Omental fat pad (tissue), 4 donors: ENCODE results near the gene ERCC3. TPM values are rescaled to one million over a fixed set of nuclear protein-coding genes. Genes with fewer than 3 reads are reported as not detected.

Source experiments
- ATAC-seq: fragments of 150-250 bp; one replicate; pipeline ENCODE4 v1.9.1; 2016; ENCODE audit warnings: mild to moderate bottlenecking, moderate library complexity; ENCODE audit not compliant: low FRiP score
- DNase-seq: peaks from one replicate; pipeline ENCODE4 v3.0.0-alpha.2; 2019; ENCODE audit warnings: low spot score
- total RNA-seq, 4 donors: library from RNA; depleted of rRNA; stranded (reverse); fragments of >200 nt; gene quantifications; one replicate each; pipeline ENCODE4 v1.1.0, GENCODE V29; 2016
- TF ChIP-seq, protein P1 (sequence below), 3 donors: fragments of 450-650 bp; IDR thresholded peaks; one replicate each; pipeline ENCODE4 v1.5.1; 2016 to 2017; ENCODE audit warnings: antibody characterized with exemption in 3 of 3, mild to moderate bottlenecking in 3 of 3, moderate library complexity in 2 of 3

Gene ERCC3
- total RNA-seq, 4 donors from 2014 or later, result 27.7 to 58.8 (median 37.5) TPM

DNA sequence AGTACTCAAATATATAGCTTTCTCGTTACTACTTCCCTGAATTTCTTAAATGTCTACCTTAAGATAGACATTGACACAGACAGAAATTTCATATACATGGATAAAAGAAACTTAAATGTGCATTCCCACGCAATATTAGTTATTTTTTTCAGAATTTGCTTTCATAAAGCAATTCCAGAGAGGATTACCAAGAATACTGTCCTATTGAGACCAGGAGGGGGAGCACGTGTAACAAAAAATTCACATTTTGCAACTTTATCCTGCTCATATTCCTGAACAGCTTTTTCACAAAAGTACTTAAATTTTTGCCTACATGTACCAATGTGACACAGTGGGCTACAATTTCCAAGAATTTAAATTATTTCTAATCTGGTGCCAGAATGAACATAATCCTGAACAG, 30.7 kb upstream of the ERCC3 start:
- TF ChIP-seq, protein P1, sequence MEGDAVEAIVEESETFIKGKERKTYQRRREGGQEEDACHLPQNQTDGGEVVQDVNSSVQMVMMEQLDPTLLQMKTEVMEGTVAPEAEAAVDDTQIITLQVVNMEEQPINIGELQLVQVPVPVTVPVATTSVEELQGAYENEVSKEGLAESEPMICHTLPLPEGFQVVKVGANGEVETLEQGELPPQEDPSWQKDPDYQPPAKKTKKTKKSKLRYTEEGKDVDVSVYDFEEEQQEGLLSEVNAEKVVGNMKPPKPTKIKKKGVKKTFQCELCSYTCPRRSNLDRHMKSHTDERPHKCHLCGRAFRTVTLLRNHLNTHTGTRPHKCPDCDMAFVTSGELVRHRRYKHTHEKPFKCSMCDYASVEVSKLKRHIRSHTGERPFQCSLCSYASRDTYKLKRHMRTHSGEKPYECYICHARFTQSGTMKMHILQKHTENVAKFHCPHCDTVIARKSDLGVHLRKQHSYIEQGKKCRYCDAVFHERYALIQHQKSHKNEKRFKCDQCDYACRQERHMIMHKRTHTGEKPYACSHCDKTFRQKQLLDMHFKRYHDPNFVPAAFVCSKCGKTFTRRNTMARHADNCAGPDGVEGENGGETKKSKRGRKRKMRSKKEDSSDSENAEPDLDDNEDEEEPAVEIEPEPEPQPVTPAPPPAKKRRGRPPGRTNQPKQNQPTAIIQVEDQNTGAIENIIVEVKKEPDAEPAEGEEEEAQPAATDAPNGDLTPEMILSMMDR (IDR thresholded peaks at IDR 0.05), result peak in 1 of 3 donors; percentile 13
- DNase-seq, result no peak
- ATAC-seq, result peak; percentile 66

DNA sequence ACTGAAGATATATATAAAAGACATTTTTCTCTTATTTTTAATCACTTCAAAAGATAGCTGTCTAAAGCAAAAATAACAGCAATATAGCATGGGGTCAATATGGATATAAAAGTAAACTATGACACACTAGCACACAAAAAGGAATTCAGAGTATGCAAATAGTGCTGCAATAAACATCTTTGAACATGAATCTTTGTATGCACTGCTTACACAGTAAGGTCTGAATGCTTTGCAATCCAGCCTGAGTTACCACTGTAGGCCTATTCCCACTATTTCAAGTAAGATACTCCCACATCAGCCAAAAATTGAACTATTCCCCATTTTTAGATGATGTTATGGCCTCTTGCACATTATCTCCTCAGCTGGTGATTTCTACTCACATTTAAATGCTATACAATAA, 27.4 kb upstream of the ERCC3 start:
- no peak for ATAC-seq
- no peak for DNase-seq
- TF ChIP-seq, protein P1 (IDR thresholded peaks at IDR 0.05), result no peak

DNA sequence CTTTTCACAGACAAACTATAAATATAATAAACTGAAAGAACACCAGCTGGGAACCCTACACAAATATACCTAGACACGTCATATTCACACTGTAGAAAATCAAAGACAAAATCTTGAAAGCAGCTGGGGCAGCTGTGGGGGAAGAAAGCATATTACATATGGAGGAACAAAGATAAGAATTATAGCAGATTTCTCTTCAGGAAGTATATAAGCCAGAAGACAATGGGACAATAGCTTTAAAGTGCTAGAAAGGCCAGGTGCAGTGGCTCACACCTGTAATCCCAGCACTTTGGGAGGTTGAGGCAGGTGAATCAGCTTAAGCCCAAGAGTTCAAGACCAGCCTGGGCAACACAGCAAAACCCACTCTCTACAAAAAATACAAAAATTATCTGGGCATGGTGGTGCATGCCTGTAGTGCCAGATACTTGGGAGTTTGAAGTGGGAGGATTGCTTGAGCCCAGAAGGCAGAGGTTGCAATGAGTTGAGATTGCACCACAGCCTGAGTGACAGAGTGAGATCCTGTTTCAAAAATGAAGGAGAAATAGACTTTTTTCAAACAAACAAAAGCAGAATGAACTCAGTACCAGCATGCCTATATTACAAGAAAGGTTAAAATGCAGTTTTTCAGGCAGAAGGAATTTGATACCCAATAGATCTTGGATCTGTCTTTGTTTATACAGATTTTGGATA, 26.8 kb upstream of the ERCC3 start:
- no peak for DNase-seq
- TF ChIP-seq, protein P1 (IDR thresholded peaks at IDR 0.05), result no peak
- ATAC-seq, result no peak

DNA sequence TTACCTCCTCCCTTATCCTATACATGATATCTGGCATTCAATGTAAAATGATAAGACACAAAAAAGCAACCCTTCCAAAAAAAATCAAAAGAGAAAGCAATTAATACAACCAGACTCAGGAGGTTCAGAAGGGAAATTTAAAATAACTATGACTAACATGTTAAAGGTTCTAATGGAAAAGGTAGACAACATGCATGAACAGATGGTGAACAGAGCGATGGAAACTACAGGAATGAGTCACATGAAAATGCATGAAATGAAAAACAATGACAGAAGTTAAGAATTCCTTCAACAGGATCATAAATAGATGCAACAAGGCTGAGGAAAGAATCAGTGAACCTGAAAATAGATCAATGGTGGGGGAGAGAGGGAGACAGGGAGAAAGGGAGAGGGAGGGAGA, 26.1 kb upstream of the ERCC3 start:
- ATAC-seq, result no peak
- TF ChIP-seq, protein P1 (IDR thresholded peaks at IDR 0.05), result no peak
- no peak for DNase-seq

DNA sequence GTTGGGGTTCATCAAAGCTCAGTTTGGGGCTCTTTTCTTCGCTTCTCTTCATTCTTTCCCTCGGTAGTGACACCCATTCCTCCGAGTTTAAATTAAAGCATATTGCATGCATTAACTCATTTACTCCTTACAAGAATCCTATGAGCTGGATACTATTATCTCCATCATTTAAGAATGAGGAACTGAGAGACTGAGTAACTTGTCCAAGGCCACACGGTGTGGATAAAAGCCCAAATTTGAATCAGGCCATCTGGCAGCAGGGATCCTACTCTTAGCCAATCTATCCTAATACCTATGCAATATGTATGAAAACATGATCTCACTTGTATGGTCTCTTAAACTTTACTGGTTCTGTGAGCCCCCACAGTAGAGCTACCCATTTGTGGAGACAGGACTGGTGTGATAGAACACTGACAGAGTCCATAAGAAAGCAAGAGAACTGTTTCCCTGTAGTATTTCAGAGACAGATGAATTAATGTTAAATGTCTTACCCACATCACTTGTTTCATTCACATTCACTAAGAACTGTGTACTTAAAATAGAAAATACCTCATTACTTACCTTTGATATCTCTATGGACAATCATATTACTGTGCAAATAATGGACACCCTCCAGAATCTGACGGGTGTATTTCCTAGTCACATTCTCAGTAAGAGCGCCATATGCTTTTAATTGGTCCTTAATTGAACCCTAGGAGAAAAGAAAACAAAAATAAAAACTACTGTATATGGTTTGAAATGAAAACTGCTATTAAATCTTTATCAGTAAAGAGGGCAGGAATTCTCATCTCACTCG, 20.4 kb upstream of the ERCC3 start:
- no peak for ATAC-seq
- DNase-seq, result no peak
- TF ChIP-seq, protein P1 (IDR thresholded peaks at IDR 0.05), result no peak

DNA sequence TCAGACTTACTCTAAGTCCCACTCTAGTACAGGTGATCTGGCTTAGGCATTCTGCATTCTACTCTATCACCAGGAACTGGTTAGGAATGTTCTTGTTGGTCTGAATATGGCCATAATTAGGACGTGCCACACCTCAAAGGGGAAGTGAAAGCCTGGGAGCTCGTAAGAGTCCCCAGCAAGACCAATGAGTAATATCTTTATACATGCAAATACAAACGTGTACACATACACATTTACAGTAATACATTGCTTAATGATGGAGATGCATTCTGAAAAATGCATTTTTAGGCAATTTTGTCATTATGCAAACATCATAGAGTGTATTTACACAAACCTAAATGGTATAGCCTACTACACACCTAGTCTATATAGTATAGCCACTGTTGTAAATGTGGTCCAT, 19.5 kb upstream of the ERCC3 start:
- DNase-seq, result no peak
- ATAC-seq, result no peak
- TF ChIP-seq, protein P1 (IDR thresholded peaks at IDR 0.05), result no peak

DNA sequence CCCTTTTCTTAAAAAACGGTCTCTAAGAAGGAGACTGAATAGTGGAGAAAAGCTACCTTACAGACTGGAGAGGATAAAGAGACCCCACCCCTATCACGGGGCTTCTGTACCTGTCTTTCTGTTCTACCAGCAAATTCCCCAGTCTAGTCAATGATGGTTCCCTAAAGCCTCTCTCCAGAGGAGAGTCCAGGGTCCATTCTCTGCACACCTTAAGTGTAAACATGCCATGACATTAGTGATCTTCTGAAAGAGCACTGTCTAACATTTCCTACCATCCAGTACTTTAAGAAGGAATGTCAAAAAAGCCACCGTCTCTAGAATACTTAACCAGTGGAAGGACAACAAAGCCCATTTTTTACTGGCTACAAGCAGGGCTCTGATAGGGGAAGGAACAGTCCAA, 17.0 kb upstream of the ERCC3 start:
- ATAC-seq, result no peak
- no peak for DNase-seq

More for the DNA sequence above, 17.0 kb upstream of the ERCC3 start:
- TF ChIP-seq, protein P1 (IDR thresholded peaks at IDR 0.05), result no peak
